Panc1 (cell line): ENCODE data around the gene BPIFA2. TPM values are rescaled to one million over a fixed set of nuclear protein-coding genes. Genes with fewer than 3 reads are reported as not detected.
"Not testable (repeated sequence)": the region's sequence is repeated elsewhere in the genome, so short reads cannot be mapped to it uniquely, and the experiment has no call there.

Source experiments
- ATAC-seq: fragments of 200-7000 bp; cut with Tn5 transposase; 2 replicates; pipeline ENCODE4 v1.9.1; 2020; ENCODE audit warnings: mild to moderate bottlenecking, moderate library complexity
- BruUV-seq: library from RNA; stranded (reverse); fragments of 400-500 nt; replicated peaks from 2 replicates; lab custom pipeline; 2021; lab: Mats Ljungman, UMichigan
- CTCF ChIA-PET: fragments of 300-600 bp; sonication (Branson Sonifier 250); formaldehyde crosslinking; loops from one replicate; lab custom pipeline; 2022; ENCODE audit warnings: antibody characterized with exemption; lab: Charles Lee
- POLR2A ChIA-PET: fragments of 300-600 bp; sonication (Branson Sonifier 250); formaldehyde crosslinking; loops from one replicate; lab custom pipeline; 2022; ENCODE audit warnings: antibody characterized with exemption; lab: Charles Lee
- DNase-seq: peaks from one replicate; pipeline ENCODE4 v3.0.0-alpha.2; 2010; ENCODE audit warnings: low read depth, low spot score
- H3K27ac ChIP-seq: 2 replicates; pipeline ENCODE4 v1.5.1; 2011; ENCODE audit warnings: mild to moderate bottlenecking, low read length, inconsistent platforms
- H3K27me3 ChIP-seq: fragments of 200-500 bp; sonication (Bioruptor generic); 2 replicates; pipeline ENCODE4 v1.6.0; 2014; ENCODE audit warnings: low read length, inconsistent platforms; ENCODE audit not compliant: control insufficient read depth, insufficient read depth
- H3K36me3 ChIP-seq: fragments of 200-500 bp; sonication (Bioruptor generic); 2 replicates; pipeline ENCODE4 v1.5.1; 2014; ENCODE audit warnings: inconsistent platforms, mild to moderate bottlenecking, low read length, moderate library complexity; ENCODE audit not compliant: control insufficient read depth, insufficient read depth
- H3K4me1 ChIP-seq: 2 replicates; pipeline ENCODE4 v1.5.1; 2011; ENCODE audit warnings: inconsistent platforms, mild to moderate bottlenecking, low read length, moderate library complexity; ENCODE audit not compliant: control insufficient read depth, insufficient read depth
- H3K4me3 ChIP-seq, 2 experiments: 2 replicates each; pipeline ENCODE4 v1.5.1; 2011 to 2012; ENCODE audit warnings: low read depth in 2 of 2, low read length in 2 of 2, mild to moderate bottlenecking in 2 of 2, inconsistent platforms in 1 of 2, moderate library complexity in 1 of 2
- H3K9me3 ChIP-seq: fragments of 200-500 bp; sonication (Bioruptor generic); 2 replicates; pipeline ENCODE4 v1.5.1; 2014; ENCODE audit warnings: low read depth, mild to moderate bottlenecking, inconsistent platforms, low read length, moderate library complexity; ENCODE audit not compliant: control insufficient read depth, insufficient read depth
- POLR2AphosphoS5 ChIP-seq: IDR thresholded peaks from 2 replicates; pipeline ENCODE4 v1.6.1; 2012; ENCODE audit warnings: mild to moderate bottlenecking, low read depth, low read length, moderate library complexity
- SIN3A ChIP-seq: IDR thresholded peaks from 2 replicates; pipeline ENCODE4 v1.6.1; 2012; ENCODE audit warnings: low read depth, mild to moderate bottlenecking, low read length, moderate library complexity, borderline replicate concordance; ENCODE audit not compliant: insufficient read depth
- TCF7L2 ChIP-seq: IDR thresholded peaks from 2 replicates; pipeline ENCODE4 v1.6.1; 2011; ENCODE audit warnings: mild to moderate bottlenecking, low read depth, low read length, inconsistent platforms
- in situ Hi-C: cut with HindIII; loops from 2 replicates; pipeline ENCODE4 v1.10.0; 2016; ENCODE audit warnings: low sequenced_read_pairs, low pct_unique_long_range_greater_than_20kb
- intact Hi-C: fragments of 100-400 bp; cut with micrococcal nuclease; formaldehyde crosslinking; loops from one replicate; pipeline ENCODE4 v1.10.0; 2022; ENCODE audit not compliant: unreplicated experiment
- total RNA-seq: library from RNA; stranded (reverse); gene quantifications from one replicate; pipeline ENCODE4 v1.2.1, GENCODE V29; 2021; ENCODE audit not compliant: unreplicated experiment
- TF ChIP-seq, protein P1 (sequence below): fragments of 450-650 bp; IDR thresholded peaks from 2 replicates; pipeline ENCODE4 v1.5.1; 2017; ENCODE audit warnings: mild to moderate bottlenecking
- TF ChIP-seq, protein P2 (sequence below), 2 experiments: IDR thresholded peaks; 2 replicates each; pipeline ENCODE4 v1.6.1; 2011 to 2012; ENCODE audit warnings: low read depth in 2 of 2, control low read depth in 1 of 2, low read length in 1 of 2, mild to moderate bottlenecking in 1 of 2, moderate library complexity in 1 of 2; ENCODE audit not compliant: insufficient read depth in 1 of 2

Gene BPIFA2
- total RNA-seq, 1 experiment from 2014 or later, result not detected

DNA sequence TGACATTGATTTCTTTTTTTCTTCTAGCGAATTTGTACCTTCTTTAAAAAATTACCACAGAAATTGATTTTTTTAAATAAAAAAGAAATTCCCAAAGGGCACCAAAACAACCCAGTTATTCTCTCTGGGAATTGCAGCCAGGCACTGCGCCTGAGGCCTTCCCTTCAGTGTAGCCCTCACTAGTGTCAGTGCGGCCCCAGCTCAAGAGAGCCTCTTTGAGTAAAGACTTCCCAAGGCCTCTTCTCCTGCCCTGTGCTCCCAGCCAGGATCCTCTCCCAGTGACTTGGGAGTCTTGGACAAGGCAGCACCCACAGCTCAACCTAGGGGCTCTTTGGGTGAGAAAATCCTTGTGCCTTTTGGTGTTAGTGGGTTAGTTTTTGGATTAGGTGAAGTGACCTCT is 47.0 kb upstream of the BPIFA2 start:
- BruUV-seq, result no TSS peak
- in situ Hi-C loops, result no loop called here

DNA sequence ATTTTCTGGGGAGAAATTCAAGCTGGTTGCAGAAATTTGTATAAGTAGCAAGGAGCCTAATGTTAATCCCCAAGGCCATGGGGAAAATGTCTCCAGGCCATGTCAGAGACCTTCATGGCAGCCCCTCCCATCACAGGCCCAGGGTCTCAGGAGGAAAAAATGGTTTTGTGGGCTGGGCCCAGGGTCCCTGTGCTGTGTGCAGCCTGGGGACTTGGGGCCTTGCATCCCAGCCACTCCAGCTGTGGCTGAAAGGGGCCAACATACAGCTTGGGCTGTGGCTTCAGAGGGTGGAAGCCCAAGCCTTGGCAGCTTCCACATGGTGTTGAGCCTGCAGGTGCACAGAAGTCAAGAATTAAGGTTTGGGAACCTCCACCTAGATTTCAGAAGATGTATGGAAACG is 45.7 kb upstream of the BPIFA2 start:
- POLR2A ChIA-PET, in situ Hi-C loops, BruUV-seq, H3K27ac ChIP-seq, H3K4me3 ChIP-seq, H3K27me3 ChIP-seq, H3K36me3 ChIP-seq, H3K9me3 ChIP-seq, H3K4me1 ChIP-seq, ATAC-seq, DNase-seq, intact Hi-C loops, CTCF ChIA-PET: not testable (repeated sequence)

More for the DNA sequence above, 47.0 kb upstream of the BPIFA2 start:
- H3K27me3 ChIP-seq, result no peaks in the 10 kb centered on the region
- no peaks in the 10 kb centered on the region for H3K36me3 ChIP-seq
- H3K4me3 ChIP-seq, result no peak overlapping the region
- no peak overlapping the region for H3K27ac ChIP-seq
- ATAC-seq (no peak), DNase-seq (no peak)
- POLR2A ChIA-PET, result no interaction called here
- CTCF ChIA-PET, result interaction anchor here (0.5 kb wide), 1 partner anchor 1564 kb away, joined by 6 read pairs; no protein-coding TSS in a partner anchor
- H3K4me1 ChIP-seq, result no peaks in the 10 kb centered on the region
- H3K9me3 ChIP-seq, result no peaks in the 10 kb centered on the region
- TF ChIP-seq SIN3A, result no peak
- TF ChIP-seq, protein P1, sequence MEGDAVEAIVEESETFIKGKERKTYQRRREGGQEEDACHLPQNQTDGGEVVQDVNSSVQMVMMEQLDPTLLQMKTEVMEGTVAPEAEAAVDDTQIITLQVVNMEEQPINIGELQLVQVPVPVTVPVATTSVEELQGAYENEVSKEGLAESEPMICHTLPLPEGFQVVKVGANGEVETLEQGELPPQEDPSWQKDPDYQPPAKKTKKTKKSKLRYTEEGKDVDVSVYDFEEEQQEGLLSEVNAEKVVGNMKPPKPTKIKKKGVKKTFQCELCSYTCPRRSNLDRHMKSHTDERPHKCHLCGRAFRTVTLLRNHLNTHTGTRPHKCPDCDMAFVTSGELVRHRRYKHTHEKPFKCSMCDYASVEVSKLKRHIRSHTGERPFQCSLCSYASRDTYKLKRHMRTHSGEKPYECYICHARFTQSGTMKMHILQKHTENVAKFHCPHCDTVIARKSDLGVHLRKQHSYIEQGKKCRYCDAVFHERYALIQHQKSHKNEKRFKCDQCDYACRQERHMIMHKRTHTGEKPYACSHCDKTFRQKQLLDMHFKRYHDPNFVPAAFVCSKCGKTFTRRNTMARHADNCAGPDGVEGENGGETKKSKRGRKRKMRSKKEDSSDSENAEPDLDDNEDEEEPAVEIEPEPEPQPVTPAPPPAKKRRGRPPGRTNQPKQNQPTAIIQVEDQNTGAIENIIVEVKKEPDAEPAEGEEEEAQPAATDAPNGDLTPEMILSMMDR, result no peak
- TF ChIP-seq TCF7L2, result no peak
- TF ChIP-seq POLR2AphosphoS5, result no peak
- TF ChIP-seq, protein P2, sequence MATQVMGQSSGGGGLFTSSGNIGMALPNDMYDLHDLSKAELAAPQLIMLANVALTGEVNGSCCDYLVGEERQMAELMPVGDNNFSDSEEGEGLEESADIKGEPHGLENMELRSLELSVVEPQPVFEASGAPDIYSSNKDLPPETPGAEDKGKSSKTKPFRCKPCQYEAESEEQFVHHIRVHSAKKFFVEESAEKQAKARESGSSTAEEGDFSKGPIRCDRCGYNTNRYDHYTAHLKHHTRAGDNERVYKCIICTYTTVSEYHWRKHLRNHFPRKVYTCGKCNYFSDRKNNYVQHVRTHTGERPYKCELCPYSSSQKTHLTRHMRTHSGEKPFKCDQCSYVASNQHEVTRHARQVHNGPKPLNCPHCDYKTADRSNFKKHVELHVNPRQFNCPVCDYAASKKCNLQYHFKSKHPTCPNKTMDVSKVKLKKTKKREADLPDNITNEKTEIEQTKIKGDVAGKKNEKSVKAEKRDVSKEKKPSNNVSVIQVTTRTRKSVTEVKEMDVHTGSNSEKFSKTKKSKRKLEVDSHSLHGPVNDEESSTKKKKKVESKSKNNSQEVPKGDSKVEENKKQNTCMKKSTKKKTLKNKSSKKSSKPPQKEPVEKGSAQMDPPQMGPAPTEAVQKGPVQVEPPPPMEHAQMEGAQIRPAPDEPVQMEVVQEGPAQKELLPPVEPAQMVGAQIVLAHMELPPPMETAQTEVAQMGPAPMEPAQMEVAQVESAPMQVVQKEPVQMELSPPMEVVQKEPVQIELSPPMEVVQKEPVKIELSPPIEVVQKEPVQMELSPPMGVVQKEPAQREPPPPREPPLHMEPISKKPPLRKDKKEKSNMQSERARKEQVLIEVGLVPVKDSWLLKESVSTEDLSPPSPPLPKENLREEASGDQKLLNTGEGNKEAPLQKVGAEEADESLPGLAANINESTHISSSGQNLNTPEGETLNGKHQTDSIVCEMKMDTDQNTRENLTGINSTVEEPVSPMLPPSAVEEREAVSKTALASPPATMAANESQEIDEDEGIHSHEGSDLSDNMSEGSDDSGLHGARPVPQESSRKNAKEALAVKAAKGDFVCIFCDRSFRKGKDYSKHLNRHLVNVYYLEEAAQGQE (IDR thresholded peaks at IDR 0.05; ENCODE audit: insufficient read depth in 1 of 2, low read depth in 2 of 2, low read length in 1 of 2), result no peak
- intact Hi-C loops, result no loop called here

DNA sequence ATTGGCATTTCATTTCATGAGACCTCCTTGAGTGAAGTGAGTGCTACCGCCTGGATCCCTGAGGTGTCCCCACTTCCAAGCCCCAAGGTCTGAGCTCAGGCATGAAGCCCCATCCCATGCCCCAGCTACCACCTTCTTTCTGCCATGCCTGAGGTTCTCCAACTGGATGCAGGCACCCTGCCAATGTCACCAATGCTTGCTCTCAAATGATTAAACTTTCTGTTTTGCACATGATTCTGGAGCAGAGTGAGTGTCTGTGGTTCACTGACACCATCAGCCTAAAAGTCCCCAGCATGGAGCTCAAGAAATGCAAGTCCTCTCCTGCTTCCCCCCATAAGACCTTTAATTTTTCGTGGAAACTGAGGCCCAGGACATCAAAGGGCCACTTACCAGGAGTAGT is 43.7 kb upstream of the BPIFA2 start:
- ChIA-PET POLR2A (no interaction called here), CTCF (no interaction called here)
- no peak for DNase-seq
- no TSS peak for BruUV-seq
- H3K27ac ChIP-seq, result no peak overlapping the region
- H3K36me3 ChIP-seq, result no peaks in the 10 kb centered on the region
- no peaks in the 10 kb centered on the region for H3K9me3 ChIP-seq
- intact Hi-C loops (no loop called here), in situ Hi-C loops (no loop called here)
- no peaks in the 10 kb centered on the region; the same call in 1 of the 2 replicates for H3K27me3 ChIP-seq
- no peak overlapping the region for H3K4me3 ChIP-seq
- no peak for TF ChIP-seq POLR2AphosphoS5
- TF ChIP-seq, protein P2 (IDR thresholded peaks at IDR 0.05; ENCODE audit: insufficient read depth in 1 of 2, low read depth in 2 of 2, low read length in 1 of 2), result no peak
- no peak for TF ChIP-seq TCF7L2
- no peaks in the 10 kb centered on the region for H3K4me1 ChIP-seq
- no peak for ATAC-seq
